IMR-90 (cell line): ENCODE data around the gene TF. TPM values are rescaled to one million over a fixed set of nuclear protein-coding genes. Genes with fewer than 3 reads are reported as not detected.
A peak's percentile ranks its signal among the peaks of the same experiment; 100 is the strongest.

Experiments
- ATAC-seq: fragments of 200-7000 bp; cut with Tn5 transposase; 2 replicates; pipeline ENCODE4 v1.9.1; 2020; ENCODE audit warnings: low read depth, mild to moderate bottlenecking, moderate library complexity
- BruUV-seq: library from RNA; stranded (reverse); fragments of 400-500 nt; replicated peaks from 2 replicates; lab custom pipeline; 2021; lab: Mats Ljungman, UMichigan
- CTCF ChIA-PET: fragments of 300-600 bp; formaldehyde crosslinking; extraction: SDS; loops from one replicate; lab custom pipeline; 2021; ENCODE audit warnings: antibody characterized with exemption; lab: Yijun Ruan, JAX
- POLR2A ChIA-PET: fragments of 300-600 bp; sonication (Branson Sonifier 250); formaldehyde crosslinking; loops from one replicate; lab custom pipeline; 2022; ENCODE audit warnings: antibody characterized with exemption; ENCODE audit not compliant: unreplicated experiment; lab: Charles Lee
- DNase-seq: peaks from one replicate; pipeline ENCODE4 v3.0.0; 2013
- H2AFZ ChIP-seq: replicated peaks from 2 replicates; pipeline ENCODE3; 2013; ENCODE audit warnings: low read length, mild to moderate bottlenecking; ENCODE audit not compliant: poor library complexity
- H2AK5ac ChIP-seq: 2 replicates; pipeline ENCODE4 v1.6.1; 2013; ENCODE audit warnings: low read depth, low read length, inconsistent platforms
- H2AK9ac ChIP-seq: replicated peaks from 2 replicates; pipeline ENCODE3; 2013; ENCODE audit warnings: mild to moderate bottlenecking, low read depth, low read length, moderate library complexity; ENCODE audit not compliant: poor library complexity
- H2BK120ac ChIP-seq: 2 replicates; pipeline ENCODE4 v1.6.1; 2013; ENCODE audit warnings: low read depth, low read length, inconsistent platforms
- H2BK15ac ChIP-seq: 3 replicates; pipeline ENCODE4 v1.6.1; 2013; ENCODE audit warnings: low read depth, low read length, inconsistent platforms
- H2BK20ac ChIP-seq: 2 replicates; pipeline ENCODE4 v1.6.1; 2013; ENCODE audit warnings: low read depth, mild to moderate bottlenecking, inconsistent platforms, low read length, moderate library complexity
- H2BK5ac ChIP-seq: 2 replicates; pipeline ENCODE4 v1.6.1; 2013; ENCODE audit warnings: mild to moderate bottlenecking, low read depth, low read length, inconsistent platforms; ENCODE audit not compliant: poor library complexity, severe bottlenecking
- H3K14ac ChIP-seq: replicated peaks from 2 replicates; pipeline ENCODE4 v1.6.1; 2013; ENCODE audit warnings: low read depth, low read length, inconsistent platforms
- H3K18ac ChIP-seq: 2 replicates; pipeline ENCODE4 v1.6.1; 2013; ENCODE audit warnings: low read depth, low read length, control low read depth
- H3K23ac ChIP-seq: 2 replicates; pipeline ENCODE4 v1.6.1; 2013; ENCODE audit warnings: low read depth, low read length, inconsistent platforms
- H3K27ac ChIP-seq: 2 replicates; pipeline ENCODE4 v1.5.1; 2013; ENCODE audit warnings: mild to moderate bottlenecking, control low read depth, low read length; ENCODE audit not compliant: insufficient read depth
- H3K27me3 ChIP-seq: 2 replicates; pipeline ENCODE4 v1.6.1; 2013; ENCODE audit warnings: low read length; ENCODE audit not compliant: control insufficient read depth, insufficient read depth
- H3K36me3 ChIP-seq: 2 replicates; pipeline ENCODE4 v1.6.1; 2013; ENCODE audit warnings: low read length, mixed read lengths; ENCODE audit not compliant: control insufficient read depth, insufficient read depth
- H3K4ac ChIP-seq: 2 replicates; pipeline ENCODE4 v1.6.1; 2013; ENCODE audit warnings: low read depth, low read length, inconsistent platforms
- H3K4me1 ChIP-seq: 2 replicates; pipeline ENCODE4 v1.6.1; 2013; ENCODE audit warnings: low read length, mixed read lengths; ENCODE audit not compliant: control insufficient read depth, insufficient read depth
- H3K4me2 ChIP-seq: 2 replicates; pipeline ENCODE4 v1.6.1; 2013; ENCODE audit warnings: low read depth, mild to moderate bottlenecking, control low read depth, low read length, moderate library complexity
- H3K4me3 ChIP-seq: 2 replicates; pipeline ENCODE4 v1.5.1; 2013; ENCODE audit warnings: low read depth, mild to moderate bottlenecking, control low read depth, low read length, moderate library complexity; ENCODE audit not compliant: insufficient read depth
- H3K56ac ChIP-seq: 2 replicates; pipeline ENCODE4 v1.6.1; 2013; ENCODE audit warnings: low read length, inconsistent platforms; ENCODE audit not compliant: insufficient read depth; ENCODE audit errors: extremely low read depth
- H3K79me1 ChIP-seq, 2 experiments: 2 replicates each; pipeline ENCODE4 v1.6.1; 2013; ENCODE audit warnings: low read length in 2 of 2, inconsistent platforms in 1 of 2, low read depth in 1 of 2
- H3K9ac ChIP-seq: 2 replicates; pipeline ENCODE4 v1.6.1; 2013; ENCODE audit warnings: low read depth, low read length, control low read depth
- H3K9me1 ChIP-seq: 2 replicates; pipeline ENCODE4 v1.6.1; 2013; ENCODE audit warnings: low read length, inconsistent platforms; ENCODE audit not compliant: insufficient read depth
- H3K9me3 ChIP-seq: 2 replicates; pipeline ENCODE4 v1.6.1; 2013; ENCODE audit warnings: low read length; ENCODE audit not compliant: control insufficient read depth, insufficient read depth
- H4K20me1 ChIP-seq: 2 replicates; pipeline ENCODE4 v1.6.1; 2013; ENCODE audit warnings: low read length, inconsistent platforms; ENCODE audit not compliant: insufficient read depth
- H4K5ac ChIP-seq: 2 replicates; pipeline ENCODE4 v1.6.1; 2013; ENCODE audit warnings: mild to moderate bottlenecking, low read depth, low read length, control low read depth
- H4K8ac ChIP-seq, 2 experiments: 2 replicates each; pipeline ENCODE4 v1.6.1; 2013; ENCODE audit warnings: low read depth in 2 of 2, low read length in 2 of 2, control low read depth in 1 of 2, inconsistent platforms in 1 of 2
- H4K91ac ChIP-seq: 2 replicates; pipeline ENCODE4 v1.6.1; 2013; ENCODE audit warnings: low read depth, low read length, inconsistent platforms; ENCODE audit not compliant: insufficient read depth
- CEBPB ChIP-seq: IDR thresholded peaks from 2 replicates; pipeline ENCODE4 v1.6.1; 2012; ENCODE audit warnings: low read depth, low read length, improper control_type of control experiment
- CTCF ChIP-seq: conservative IDR thresholded peaks from 2 replicates; pipeline ENCODE4 v1.5.1; 2012; ENCODE audit warnings: mild to moderate bottlenecking, low read depth, low read length, improper control_type of control experiment
- ELK1 ChIP-seq: fragments of 150-350 bp; IDR thresholded peaks from 2 replicates; pipeline ENCODE4 v1.6.1; 2016; ENCODE audit warnings: low read depth, mild to moderate bottlenecking, low read length, moderate library complexity, borderline replicate concordance
- FOS ChIP-seq: fragments of 150-350 bp; IDR thresholded peaks from 2 replicates; pipeline ENCODE4 v1.6.1; 2016; ENCODE audit warnings: low read depth, low read length
- MAFK ChIP-seq: IDR thresholded peaks from 2 replicates; pipeline ENCODE4 v1.6.1; 2012; ENCODE audit warnings: low read depth, low read length, improper control_type of control experiment
- MAZ ChIP-seq: IDR thresholded peaks from 2 replicates; pipeline ENCODE4 v1.6.1; 2012; ENCODE audit warnings: low read depth, mild to moderate bottlenecking, low read length, improper control_type of control experiment, moderate library complexity, borderline replicate concordance
- MXI1 ChIP-seq: IDR thresholded peaks from 2 replicates; pipeline ENCODE4 v1.6.1; 2012; ENCODE audit warnings: low read depth, mild to moderate bottlenecking, low read length, moderate library complexity, borderline replicate concordance
- NFE2L2 ChIP-seq: fragments of 150-350 bp; IDR thresholded peaks from 2 replicates; pipeline ENCODE4 v1.6.1; 2016; ENCODE audit warnings: low read depth, mild to moderate bottlenecking, low read length
- POLR2A ChIP-seq: IDR thresholded peaks from 2 replicates; pipeline ENCODE4 v1.6.1; 2012; ENCODE audit warnings: mild to moderate bottlenecking, low read depth, low read length
- RAD21 ChIP-seq: IDR thresholded peaks from 2 replicates; pipeline ENCODE4 v1.6.1; 2012; ENCODE audit warnings: low read length, improper control_type of control experiment
- RCOR1 ChIP-seq: IDR thresholded peaks from 2 replicates; pipeline ENCODE4 v1.6.1; 2012; ENCODE audit warnings: mild to moderate bottlenecking, low read length, improper control_type of control experiment; ENCODE audit not compliant: insufficient replicate concordance
- SMC3 ChIP-seq: fragments of 150-350 bp; IDR thresholded peaks from 2 replicates; pipeline ENCODE4 v1.6.1; 2016; ENCODE audit warnings: low read depth, mild to moderate bottlenecking, antibody characterized with exemption, low read length, moderate library complexity
- USF2 ChIP-seq: fragments of 150-350 bp; IDR thresholded peaks from 2 replicates; pipeline ENCODE4 v1.6.1; 2017; ENCODE audit warnings: mild to moderate bottlenecking, antibody characterized with exemption, low read length, low read depth
- WGBS, 2 experiments: methylation state at CpG; one replicate each; pipeline versions ENCODE4 v1.1.5 to v1.1.7; 2013; ENCODE audit warnings: missing lambda C conversion rate in 2 of 2; ENCODE audit not compliant: insufficient read length in 1 of 2; ENCODE audit errors: extremely low coverage in 2 of 2; 5-methylcytosine and 5-hydroxymethylcytosine counted together
- dilution Hi-C: fragments of 300-500 bp; cut with HindIII; formaldehyde crosslinking; loops from one replicate; pipeline ENCODE4 v1.14.3; 2018; ENCODE audit warnings: low sequenced_read_pairs; ENCODE audit not compliant: unreplicated experiment
- in situ Hi-C: fragments of 300-500 bp; cut with MboI; formaldehyde crosslinking; loops from 3 replicates; pipeline ENCODE4 v1.14.3; 2019; ENCODE audit warnings: low sequenced_read_pairs, inconsistent platforms, mixed read lengths
- intact Hi-C: fragments of 100-400 bp; cut with micrococcal nuclease; formaldehyde crosslinking; loops from 2 replicates; pipeline ENCODE4 v1.10.0; 2022
- polyA plus RNA-seq, 3 experiments: library from polyadenylated mRNA; depleted of rRNA; stranded (reverse); fragments of >200 nt; gene quantifications; 2 replicates each; pipeline ENCODE4 v1.2.3, GENCODE V29; 2012; ENCODE audit warnings: low replicate concordance in 1 of 3
- total RNA-seq: library from RNA; depleted of rRNA; stranded (reverse); fragments of >200 nt; gene quantifications from 2 replicates; pipeline ENCODE4 v1.2.3, GENCODE V29; 2012

The TF gene
- total and polyA plus RNA-seq, 2 of the 4 experiments (the other 2 are of a cell fraction): 0.07 TPM; not detected in 1

DNA sequence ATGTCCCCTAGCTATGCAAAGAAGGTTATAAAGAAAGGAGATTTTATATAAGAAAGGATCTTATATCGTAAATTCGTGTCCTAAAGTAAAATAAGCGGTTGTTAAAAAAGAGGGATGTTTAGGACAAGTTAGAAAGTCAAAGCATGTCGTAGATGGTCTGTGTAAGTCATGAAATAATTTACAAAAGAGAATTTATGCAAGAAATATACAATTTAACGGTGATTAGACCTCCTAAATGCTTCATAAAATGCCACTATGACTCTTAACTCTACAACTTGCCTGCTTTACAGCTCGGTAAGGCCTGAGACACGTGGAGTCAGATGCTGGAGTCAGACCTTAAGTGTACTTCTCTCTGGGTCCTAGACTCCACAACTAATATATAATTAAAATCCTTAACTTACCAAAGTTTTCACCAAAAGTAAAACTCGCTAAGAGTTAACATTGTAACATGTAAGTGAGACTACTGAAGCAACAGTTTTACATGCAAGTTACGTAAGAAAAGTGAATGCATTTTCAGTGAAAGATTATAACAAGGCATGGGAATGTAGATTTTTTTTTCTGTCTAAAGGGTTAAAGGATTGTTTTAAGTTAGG is 46.1 kb downstream of the TF start:
- 100% methylated on average over 1 of the region's 9 CpGs; no CpG with 5 or more reads in 1 of the 2 experiments for WGBS, 2 experiments
- H3K36me3 ChIP-seq: no peaks in the 10 kb centered on the region
- no peak overlapping the region for H3K4me2 ChIP-seq
- dilution Hi-C loops (no loop called here), intact Hi-C loops (no loop called here), in situ Hi-C loops (no loop called here)
- no peak overlapping the region for H2AK9ac ChIP-seq
- H3K4me1 ChIP-seq: no peaks in the 10 kb centered on the region
- TF ChIP-seq POLR2A: no peak
- no peak for TF ChIP-seq CTCF
- TF ChIP-seq ELK1: no peak
- no peak for TF ChIP-seq NFE2L2
- no peak for TF ChIP-seq MAFK
- TF ChIP-seq MXI1: no peak
- no peak for TF ChIP-seq CEBPB
- no peak for TF ChIP-seq RCOR1
- no peak for TF ChIP-seq USF2
- no peak for TF ChIP-seq SMC3
- TF ChIP-seq FOS: no peak
- no peak for TF ChIP-seq MAZ
- no peak for TF ChIP-seq RAD21
- no TSS peak for BruUV-seq
- H3K14ac ChIP-seq: no peak overlapping the region
- no peaks in the 10 kb centered on the region for H3K9me1 ChIP-seq
- H4K5ac ChIP-seq: no peak overlapping the region
- no peaks in the 10 kb centered on the region for H4K20me1 ChIP-seq
- H3K23ac ChIP-seq: no peak overlapping the region
- H3K9ac ChIP-seq: no peak overlapping the region
- H4K91ac ChIP-seq: no peak overlapping the region
- H2BK15ac ChIP-seq: no peak overlapping the region
- H2AK5ac ChIP-seq: no peak overlapping the region
- H3K27ac ChIP-seq: no peak overlapping the region
- POLR2A ChIA-PET: no interaction called here
- H2BK120ac ChIP-seq: no peak overlapping the region
- H2BK5ac ChIP-seq: no peak overlapping the region
- no peak overlapping the region for H3K56ac ChIP-seq
- no peak overlapping the region for H2AFZ ChIP-seq
- no peak overlapping the region for H3K4ac ChIP-seq
- ATAC-seq (no peak), DNase-seq (peak; percentile 5)
- H3K9me3 ChIP-seq: peaks cover 4% of the 10 kb centered on the region
- no peak overlapping the region for H4K8ac ChIP-seq
- CTCF ChIA-PET: no interaction called here
- H3K79me1 ChIP-seq: no peaks in the 10 kb centered on the region
- no peak overlapping the region for H2BK20ac ChIP-seq
- H3K18ac ChIP-seq: no peak overlapping the region
- no peaks in the 10 kb centered on the region for H3K27me3 ChIP-seq
- no peak overlapping the region for H3K4me3 ChIP-seq
